Measurements from ENCODE around the gene TAC4.

TAC4 gene

DNA sequence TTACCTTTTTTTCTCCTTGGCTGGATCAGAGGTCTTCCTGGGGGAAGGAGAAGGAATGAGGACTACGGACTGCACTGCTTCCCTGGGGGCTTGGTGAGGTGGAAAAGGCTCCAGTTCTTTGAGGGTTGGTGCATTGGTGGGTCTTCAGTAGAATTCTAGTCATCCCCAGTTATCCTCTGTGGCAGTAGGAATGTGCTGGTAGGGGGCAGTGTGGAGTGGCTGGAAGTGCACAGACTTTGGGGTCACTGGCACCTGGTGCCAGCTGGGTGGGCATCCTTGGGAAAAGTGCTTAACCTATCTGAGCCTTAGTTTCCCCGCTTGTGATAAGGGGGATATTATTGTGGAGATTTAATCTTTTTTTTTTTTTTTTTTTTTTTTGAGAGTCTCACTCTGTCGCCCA, 6.3 kb downstream of the TAC4 start:
- ATAC-seq (ENCODE audit: low read depth) (no peak), DNase-seq (ENCODE audit: low spot score) (no peak)
- Histone ChIP-seq H3K4me1 (ENCODE audit: insufficient read depth, poor library complexity, severe bottlenecking) (no peaks in the 10 kb centered on the region), H3K36me3 (ENCODE audit: low read depth) (no peaks in the 10 kb centered on the region), H3K9me3 (ENCODE audit: severe bottlenecking) (no peaks in the 10 kb centered on the region), H3K27ac (ENCODE audit: poor library complexity, severe bottlenecking) (no peak overlapping the region), H3K4me3 (ENCODE audit: severe bottlenecking) (no peak overlapping the region), H3K27me3 (ENCODE audit: insufficient read depth, poor library complexity, severe bottlenecking) (no peaks in the 10 kb centered on the region)
- TF ChIP-seq, protein P1, sequence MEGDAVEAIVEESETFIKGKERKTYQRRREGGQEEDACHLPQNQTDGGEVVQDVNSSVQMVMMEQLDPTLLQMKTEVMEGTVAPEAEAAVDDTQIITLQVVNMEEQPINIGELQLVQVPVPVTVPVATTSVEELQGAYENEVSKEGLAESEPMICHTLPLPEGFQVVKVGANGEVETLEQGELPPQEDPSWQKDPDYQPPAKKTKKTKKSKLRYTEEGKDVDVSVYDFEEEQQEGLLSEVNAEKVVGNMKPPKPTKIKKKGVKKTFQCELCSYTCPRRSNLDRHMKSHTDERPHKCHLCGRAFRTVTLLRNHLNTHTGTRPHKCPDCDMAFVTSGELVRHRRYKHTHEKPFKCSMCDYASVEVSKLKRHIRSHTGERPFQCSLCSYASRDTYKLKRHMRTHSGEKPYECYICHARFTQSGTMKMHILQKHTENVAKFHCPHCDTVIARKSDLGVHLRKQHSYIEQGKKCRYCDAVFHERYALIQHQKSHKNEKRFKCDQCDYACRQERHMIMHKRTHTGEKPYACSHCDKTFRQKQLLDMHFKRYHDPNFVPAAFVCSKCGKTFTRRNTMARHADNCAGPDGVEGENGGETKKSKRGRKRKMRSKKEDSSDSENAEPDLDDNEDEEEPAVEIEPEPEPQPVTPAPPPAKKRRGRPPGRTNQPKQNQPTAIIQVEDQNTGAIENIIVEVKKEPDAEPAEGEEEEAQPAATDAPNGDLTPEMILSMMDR (IDR thresholded peaks at IDR 0.05; ENCODE audit: poor library complexity, severe bottlenecking) = no peak

DNA sequence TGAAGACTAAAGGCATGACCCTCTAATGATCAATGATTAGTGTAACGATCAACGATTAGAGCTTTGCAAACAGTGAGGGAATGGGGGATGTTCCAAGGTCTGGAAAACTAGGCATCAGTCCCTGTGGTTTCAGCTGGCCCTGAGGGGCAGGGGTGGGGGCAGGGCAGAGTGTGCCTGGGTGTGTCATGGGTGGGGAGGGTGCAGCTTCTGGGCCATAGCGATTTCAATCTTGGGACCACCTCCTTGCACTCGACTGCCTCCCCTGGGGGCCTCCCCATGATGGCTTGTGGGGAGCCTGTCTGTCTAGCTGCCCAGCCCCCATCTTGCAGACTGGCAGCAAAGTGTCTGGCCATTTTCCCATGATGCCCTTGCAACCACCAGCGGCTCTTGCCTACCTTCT, 8.4 kb downstream of the TAC4 start:
- no peaks in the 10 kb centered on the region for H3K27me3 ChIP-seq (ENCODE audit: insufficient read depth, poor library complexity, severe bottlenecking)
- H3K36me3 ChIP-seq (ENCODE audit: low read depth) = no peaks in the 10 kb centered on the region
- H3K27ac ChIP-seq (ENCODE audit: poor library complexity, severe bottlenecking) = no peak overlapping the region
- no peaks in the 10 kb centered on the region for H3K4me1 ChIP-seq (ENCODE audit: insufficient read depth, poor library complexity, severe bottlenecking)
- no peaks in the 10 kb centered on the region for H3K9me3 ChIP-seq (ENCODE audit: severe bottlenecking)
- DNase-seq (ENCODE audit: low spot score) = no peak
- TF ChIP-seq, protein P1 (IDR thresholded peaks at IDR 0.05; ENCODE audit: poor library complexity, severe bottlenecking) = no peak
- no peak for ATAC-seq (ENCODE audit: low read depth)
- no peak overlapping the region for H3K4me3 ChIP-seq (ENCODE audit: severe bottlenecking)

DNA sequence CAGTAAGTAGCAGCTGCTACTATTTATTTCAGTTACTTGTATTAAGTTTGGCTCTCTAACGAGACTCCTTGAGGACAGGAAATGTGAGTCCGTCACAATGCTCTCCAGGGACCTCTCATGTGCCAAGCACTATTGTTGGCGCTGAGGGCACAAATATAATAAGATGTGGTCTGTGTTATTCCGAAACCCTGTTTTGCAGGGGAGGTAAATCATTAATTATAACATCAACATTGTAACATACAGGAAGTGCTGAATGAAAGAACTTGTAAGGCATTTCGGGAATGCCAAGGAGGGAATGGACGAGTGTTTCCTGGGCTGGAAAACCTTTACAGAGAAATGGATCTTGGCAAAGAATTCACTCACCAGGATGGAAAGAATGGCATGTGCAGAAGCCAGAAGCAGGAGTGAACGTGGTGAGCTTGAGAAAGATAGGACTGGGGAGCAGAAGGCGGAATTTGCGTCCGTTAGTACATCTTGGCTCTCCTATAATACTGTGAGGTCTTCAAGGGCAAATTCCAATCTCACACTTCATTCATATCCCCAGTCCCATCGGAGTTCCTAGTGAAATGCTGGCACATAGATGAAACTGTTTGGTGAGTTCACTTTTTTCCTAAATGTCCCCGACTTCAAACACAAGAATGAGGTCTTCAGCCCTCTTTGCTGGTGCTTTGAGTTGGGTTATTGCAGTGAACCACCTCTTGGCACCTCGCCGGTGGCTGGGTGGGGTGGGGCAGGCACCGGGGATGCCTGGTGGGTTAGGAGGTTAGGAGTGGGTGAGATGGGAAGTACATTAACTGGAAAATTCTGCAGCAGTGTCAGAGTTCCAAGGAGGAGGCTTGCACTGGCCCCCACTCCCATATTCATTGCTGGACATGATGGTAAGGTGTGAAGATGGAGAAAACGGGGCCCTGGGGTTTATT, 11.5 kb downstream of the TAC4 start:
- Histone ChIP-seq H3K36me3 (ENCODE audit: low read depth) (0 out of 2 replicates have a peak, but pooled peaks cover 8% of the 10 kb centered on the region), H3K27ac (ENCODE audit: poor library complexity, severe bottlenecking) (no peak overlapping the region), H3K4me3 (ENCODE audit: severe bottlenecking) (no peak overlapping the region), H3K27me3 (ENCODE audit: insufficient read depth, poor library complexity, severe bottlenecking) (no peaks in the 10 kb centered on the region), H3K9me3 (ENCODE audit: severe bottlenecking) (no peaks in the 10 kb centered on the region), H3K4me1 (ENCODE audit: insufficient read depth, poor library complexity, severe bottlenecking) (no peaks in the 10 kb centered on the region)
- DNase-seq (ENCODE audit: low spot score) (no peak), ATAC-seq (ENCODE audit: low read depth) (0 out of 3 replicates have a peak, but pooled peaks have one; percentile 17)
- TF ChIP-seq, protein P1 (IDR thresholded peaks at IDR 0.05; ENCODE audit: poor library complexity, severe bottlenecking) = no peak

DNA sequence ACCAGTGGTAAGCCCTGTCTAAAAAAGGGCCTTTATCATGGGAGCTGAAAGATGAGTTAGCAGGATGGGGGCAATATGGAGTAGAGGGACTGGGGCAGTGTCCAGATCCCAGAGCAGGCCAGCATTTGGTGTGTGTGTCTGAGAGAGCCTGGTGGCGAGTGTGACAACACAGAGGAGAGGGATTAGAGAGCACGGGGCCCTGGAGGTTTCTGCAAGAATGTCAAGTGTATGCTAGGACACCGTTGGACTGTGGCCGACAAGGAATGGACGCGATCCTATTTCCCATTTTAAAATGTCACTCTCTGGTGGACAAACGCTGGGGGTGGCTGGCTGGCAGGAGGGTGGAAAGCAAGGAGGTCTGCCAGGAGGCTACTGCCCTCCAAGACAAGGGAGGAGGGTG, 12.4 kb downstream of the TAC4 start:
- ATAC-seq (ENCODE audit: low read depth) (no peak), DNase-seq (ENCODE audit: low spot score) (no peak)
- no peaks in the 10 kb centered on the region for H3K27me3 ChIP-seq (ENCODE audit: insufficient read depth, poor library complexity, severe bottlenecking)
- no peak overlapping the region for H3K27ac ChIP-seq (ENCODE audit: poor library complexity, severe bottlenecking)
- H3K9me3 ChIP-seq (ENCODE audit: severe bottlenecking) = no peaks in the 10 kb centered on the region
- H3K36me3 ChIP-seq (ENCODE audit: low read depth) = 0 out of 2 replicates have a peak, but pooled peaks cover 16% of the 10 kb centered on the region
- H3K4me1 ChIP-seq (ENCODE audit: insufficient read depth, poor library complexity, severe bottlenecking) = no peaks in the 10 kb centered on the region
- no peak overlapping the region for H3K4me3 ChIP-seq (ENCODE audit: severe bottlenecking)
- TF ChIP-seq, protein P1 (IDR thresholded peaks at IDR 0.05; ENCODE audit: poor library complexity, severe bottlenecking) = no peak

All from RWPE2 (cell line).